SK-N-SH (cell line): ENCODE data around the gene PHC3. TPM values are rescaled to one million over a fixed set of nuclear protein-coding genes. Genes with fewer than 3 reads are reported as not detected.

ENCODE experiments used
- CTCF ChIA-PET: fragments of 300-600, 350-600 bp; formaldehyde crosslinking; extraction: SDS; loops from one replicate; lab custom pipeline; 2021; lab: Yijun Ruan, JAX
- POLR2A ChIA-PET: fragments of 350-600 bp; sonication (Branson Sonifier 250); formaldehyde crosslinking; extraction: SDS; loops from one replicate; lab custom pipeline; 2020; ENCODE audit warnings: antibody characterized with exemption, inconsistent platforms; lab: Yijun Ruan, JAX
- DNase-seq: peaks from one replicate; pipeline ENCODE4 v3.0.0; 2012
- H2AFZ ChIP-seq: fragments of 200-600 bp; sonication (generic); 2 replicates; pipeline ENCODE4 v1.8.1; 2016; ENCODE audit warnings: antibody characterized with exemption, mild to moderate bottlenecking, low read depth
- H3F3A ChIP-seq: fragments of 200-600 bp; sonication (generic); replicated peaks from 2 replicates; pipeline ENCODE3; 2016; ENCODE audit warnings: antibody characterized with exemption, mild to moderate bottlenecking; ENCODE audit not compliant: insufficient read depth
- H3K27ac ChIP-seq, 2 experiments: fragments of 200-500 bp in 1 of 2; fragments of 200-600 bp in 1 of 2; sonication (Bioruptor generic) in 1 of 2; sonication (generic), shearing (Covaris generic) in 1 of 2; 2 replicates each; pipeline versions ENCODE4 v1.5.1 to v1.6.1; 2014 to 2016; ENCODE audit warnings: low read depth in 2 of 2, inconsistent platforms in 1 of 2, low read length in 1 of 2, mild to moderate bottlenecking in 1 of 2, mixed read lengths in 1 of 2
- H3K27me3 ChIP-seq: fragments of 200-600 bp; sonication (generic), shearing (Covaris generic); 2 replicates; pipeline ENCODE4 v1.6.1; 2016; ENCODE audit warnings: mixed run types; ENCODE audit not compliant: insufficient read depth
- H3K36me3 ChIP-seq, 2 experiments: fragments of 200-500 bp in 1 of 2; fragments of 200-600 bp in 1 of 2; sonication (Bioruptor generic) in 1 of 2; sonication (generic) in 1 of 2; replicated peaks in 1 of 2; 2 replicates each; pipeline versions ENCODE3 to v1.5.1; 2014 to 2016; ENCODE audit warnings: low read length in 1 of 2, mild to moderate bottlenecking in 1 of 2; ENCODE audit not compliant: insufficient read depth in 2 of 2, control insufficient read depth in 1 of 2
- H3K4me1 ChIP-seq, 2 experiments: fragments of 200-500 bp in 1 of 2; fragments of 200-600 bp in 1 of 2; sonication (Bioruptor generic) in 1 of 2; sonication (generic), shearing (Covaris generic) in 1 of 2; 2 replicates each; pipeline versions ENCODE4 v1.5.1 to v1.6.1; 2014 to 2016; ENCODE audit warnings: low read depth in 1 of 2, low read length in 1 of 2, mixed run types in 1 of 2; ENCODE audit not compliant: insufficient read depth in 2 of 2, control insufficient read depth in 1 of 2
- H3K4me2 ChIP-seq: fragments of 200-600 bp; sonication (generic), shearing (Covaris generic); 2 replicates; pipeline ENCODE4 v1.6.1; 2017; ENCODE audit warnings: mixed run types
- H3K4me3 ChIP-seq, 2 experiments: fragments of 200-500 bp in 1 of 2; fragments of 200-600 bp in 1 of 2; sonication (Bioruptor generic) in 1 of 2; sonication (generic), shearing (Covaris generic) in 1 of 2; 2 replicates each; pipeline versions ENCODE4 v1.5.1 to v1.8.1; 2014 to 2016; ENCODE audit warnings: low read depth in 2 of 2, inconsistent platforms in 1 of 2, low read length in 1 of 2, mild to moderate bottlenecking in 1 of 2, mixed read lengths in 1 of 2, moderate library complexity in 1 of 2
- H3K79me2 ChIP-seq: fragments of 200-600 bp; sonication (generic); 2 replicates; pipeline ENCODE4 v1.8.1; 2017; ENCODE audit warnings: mild to moderate bottlenecking; ENCODE audit not compliant: insufficient read depth
- H3K9ac ChIP-seq: fragments of 200-600 bp; sonication (generic); 2 replicates; pipeline ENCODE4 v1.6.1; 2017; ENCODE audit warnings: mixed run types
- H3K9me2 ChIP-seq: fragments of 200-600 bp; sonication (generic); 2 replicates; pipeline ENCODE4 v1.6.1; 2017; ENCODE audit warnings: mixed run types
- H3K9me3 ChIP-seq: fragments of 200-600 bp; sonication (generic); 2 replicates; pipeline ENCODE4 v1.6.1; 2017; ENCODE audit warnings: mixed run types, mild to moderate bottlenecking, moderate library complexity
- H4K20me1 ChIP-seq: fragments of 200-600 bp; sonication (generic); 2 replicates; pipeline ENCODE4 v1.6.1; 2017; ENCODE audit warnings: mild to moderate bottlenecking, mixed run types; ENCODE audit not compliant: insufficient read depth
- CHD2 ChIP-seq: fragments of 150-350 bp; IDR thresholded peaks from 2 replicates; pipeline ENCODE4 v1.6.1; 2018; ENCODE audit warnings: low read length; ENCODE audit not compliant: partially characterized antibody
- ELF1 ChIP-seq: IDR thresholded peaks from 2 replicates; pipeline ENCODE4 v1.4.0; 2012
- EP300 ChIP-seq, 2 experiments: IDR thresholded peaks; 2 replicates each; pipeline versions ENCODE4 v1.4.0 to v1.6.1; 2012; ENCODE audit warnings: borderline replicate concordance in 1 of 2, low read depth in 1 of 2, low read length in 1 of 2
- FOXM1 ChIP-seq: IDR thresholded peaks from 2 replicates; pipeline ENCODE4 v1.4.0; 2012; ENCODE audit warnings: low read depth, mild to moderate bottlenecking
- JUND ChIP-seq: IDR thresholded peaks from 2 replicates; pipeline ENCODE4 v1.4.0; 2012
- MEF2A ChIP-seq: IDR thresholded peaks from 2 replicates; pipeline ENCODE4 v1.4.0; 2012; ENCODE audit warnings: low read depth, borderline replicate concordance
- MXI1 ChIP-seq: IDR thresholded peaks from 2 replicates; pipeline ENCODE4 v1.6.1; 2012; ENCODE audit warnings: mild to moderate bottlenecking, low read depth, low read length, improper control_type of control experiment
- NFIC ChIP-seq: IDR thresholded peaks from 2 replicates; pipeline ENCODE4 v1.4.0; 2012; ENCODE audit warnings: borderline replicate concordance
- RAD21 ChIP-seq: IDR thresholded peaks from 2 replicates; pipeline ENCODE4 v1.6.1; 2012; ENCODE audit warnings: mild to moderate bottlenecking, low read length
- RCOR1 ChIP-seq: fragments of 150-350 bp; IDR thresholded peaks from 2 replicates; pipeline ENCODE4 v1.6.1; 2017; ENCODE audit warnings: antibody characterized with exemption, low read length
- RXRA ChIP-seq: IDR thresholded peaks from 2 replicates; pipeline ENCODE4 v1.4.0; 2012; ENCODE audit warnings: low read depth, mild to moderate bottlenecking, borderline replicate concordance
- SIN3A ChIP-seq: IDR thresholded peaks from 2 replicates; pipeline ENCODE4 v1.6.1; 2012; ENCODE audit warnings: low read depth, mild to moderate bottlenecking, low read length, moderate library complexity, borderline replicate concordance
- YY1 ChIP-seq: IDR thresholded peaks from 2 replicates; pipeline ENCODE4 v1.4.0; 2012; ENCODE audit warnings: low read depth, mild to moderate bottlenecking
- WGBS: methylation state at CpG from one replicate; pipeline ENCODE4 v1.1.6; 2017; ENCODE audit warnings: low lambda C conversion rate; 5-methylcytosine and 5-hydroxymethylcytosine counted together
- polyA plus RNA-seq, 3 experiments: library from polyadenylated mRNA; depleted of rRNA; stranded (reverse); fragments of >200 nt; gene quantifications; 2 replicates each; pipeline ENCODE4 v1.2.3, GENCODE V29; 2012
- TF ChIP-seq, protein P1 (sequence below): IDR thresholded peaks from 2 replicates; pipeline ENCODE4 v1.4.0; 2012; ENCODE audit warnings: low read depth, borderline replicate concordance
- TF ChIP-seq, protein P2 (sequence below): fragments of 150-350 bp; IDR thresholded peaks from 2 replicates; pipeline ENCODE4 v1.6.1; 2016; ENCODE audit warnings: mild to moderate bottlenecking, low read depth, low read length
- TF ChIP-seq, protein P3 (sequence below): IDR thresholded peaks from 2 replicates; pipeline ENCODE4 v1.4.0; 2012; ENCODE audit warnings: low read depth, borderline replicate concordance
- TF ChIP-seq, protein P4 (sequence below): fragments of 200-600 bp; sonication (generic); IDR thresholded peaks from 2 replicates; pipeline ENCODE4 v1.6.1; 2017; ENCODE audit warnings: antibody characterized with exemption, mild to moderate bottlenecking, moderate library complexity

PHC3 gene
- polyA plus RNA-seq, 1 of the 3 experiments (the other 2 are of a cell fraction): 9.2 TPM

DNA sequence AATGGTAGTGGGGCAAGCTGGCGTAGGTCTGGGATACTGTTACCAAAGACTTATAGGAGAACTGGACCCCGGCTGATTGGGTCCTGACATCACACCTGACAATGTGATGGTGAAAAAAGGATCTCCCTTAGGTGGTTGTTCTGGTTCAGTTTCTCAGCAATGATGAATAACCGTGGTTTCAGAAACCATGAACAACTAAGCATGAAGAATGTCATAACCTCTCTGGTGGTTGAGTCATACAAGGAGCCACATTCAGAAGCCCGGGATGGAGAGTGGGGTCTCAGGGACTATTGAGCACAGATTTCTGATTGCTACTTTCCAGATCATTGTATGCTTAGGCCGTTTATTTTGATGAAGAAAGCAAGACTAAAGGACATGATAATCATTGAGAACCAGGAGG, 126.3 kb downstream of the PHC3 start:
- H4K20me1 ChIP-seq: no peaks in the 10 kb centered on the region
- H3K4me1 ChIP-seq: no peaks in the 10 kb centered on the region
- H3K4me2 ChIP-seq: no peak overlapping the region
- no peaks in the 10 kb centered on the region for H3K27me3 ChIP-seq
- H3K27ac ChIP-seq: no peak overlapping the region
- H3K9me2 ChIP-seq: no peaks in the 10 kb centered on the region
- no peak overlapping the region for H3K9ac ChIP-seq
- DNase-seq: no peak
- CTCF ChIA-PET: interaction anchor here (3.4 kb wide), 1 partner anchor 18 kb away, joined by 10 read pairs; the partner anchor contains the start of gene GPR160
- H3K9me3 ChIP-seq: no peaks in the 10 kb centered on the region
- H3K79me2 ChIP-seq: no peaks in the 10 kb centered on the region
- no peaks in the 10 kb centered on the region for H3K36me3 ChIP-seq
- POLR2A ChIA-PET: no interaction called here
- no peak overlapping the region for H2AFZ ChIP-seq
- H3F3A ChIP-seq: peaks cover 4% of the 10 kb centered on the region
- no peak overlapping the region for H3K4me3 ChIP-seq
- no peak for TF ChIP-seq JUND
- TF ChIP-seq, protein P1, sequence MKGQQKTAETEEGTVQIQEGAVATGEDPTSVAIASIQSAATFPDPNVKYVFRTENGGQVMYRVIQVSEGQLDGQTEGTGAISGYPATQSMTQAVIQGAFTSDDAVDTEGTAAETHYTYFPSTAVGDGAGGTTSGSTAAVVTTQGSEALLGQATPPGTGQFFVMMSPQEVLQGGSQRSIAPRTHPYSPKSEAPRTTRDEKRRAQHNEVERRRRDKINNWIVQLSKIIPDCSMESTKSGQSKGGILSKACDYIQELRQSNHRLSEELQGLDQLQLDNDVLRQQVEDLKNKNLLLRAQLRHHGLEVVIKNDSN: no peak
- TF ChIP-seq, protein P2, sequence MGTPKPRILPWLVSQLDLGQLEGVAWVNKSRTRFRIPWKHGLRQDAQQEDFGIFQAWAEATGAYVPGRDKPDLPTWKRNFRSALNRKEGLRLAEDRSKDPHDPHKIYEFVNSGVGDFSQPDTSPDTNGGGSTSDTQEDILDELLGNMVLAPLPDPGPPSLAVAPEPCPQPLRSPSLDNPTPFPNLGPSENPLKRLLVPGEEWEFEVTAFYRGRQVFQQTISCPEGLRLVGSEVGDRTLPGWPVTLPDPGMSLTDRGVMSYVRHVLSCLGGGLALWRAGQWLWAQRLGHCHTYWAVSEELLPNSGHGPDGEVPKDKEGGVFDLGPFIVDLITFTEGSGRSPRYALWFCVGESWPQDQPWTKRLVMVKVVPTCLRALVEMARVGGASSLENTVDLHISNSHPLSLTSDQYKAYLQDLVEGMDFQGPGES: no peak
- no peak for TF ChIP-seq EP300 (IDR thresholded peaks at IDR 0.05; ENCODE audit: borderline replicate concordance in 1 of 2, low read depth in 1 of 2, low read length in 1 of 2)
- TF ChIP-seq, protein P3, sequence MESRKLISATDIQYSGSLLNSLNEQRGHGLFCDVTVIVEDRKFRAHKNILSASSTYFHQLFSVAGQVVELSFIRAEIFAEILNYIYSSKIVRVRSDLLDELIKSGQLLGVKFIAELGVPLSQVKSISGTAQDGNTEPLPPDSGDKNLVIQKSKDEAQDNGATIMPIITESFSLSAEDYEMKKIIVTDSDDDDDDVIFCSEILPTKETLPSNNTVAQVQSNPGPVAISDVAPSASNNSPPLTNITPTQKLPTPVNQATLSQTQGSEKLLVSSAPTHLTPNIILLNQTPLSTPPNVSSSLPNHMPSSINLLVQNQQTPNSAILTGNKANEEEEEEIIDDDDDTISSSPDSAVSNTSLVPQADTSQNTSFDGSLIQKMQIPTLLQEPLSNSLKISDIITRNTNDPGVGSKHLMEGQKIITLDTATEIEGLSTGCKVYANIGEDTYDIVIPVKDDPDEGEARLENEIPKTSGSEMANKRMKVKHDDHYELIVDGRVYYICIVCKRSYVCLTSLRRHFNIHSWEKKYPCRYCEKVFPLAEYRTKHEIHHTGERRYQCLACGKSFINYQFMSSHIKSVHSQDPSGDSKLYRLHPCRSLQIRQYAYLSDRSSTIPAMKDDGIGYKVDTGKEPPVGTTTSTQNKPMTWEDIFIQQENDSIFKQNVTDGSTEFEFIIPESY: no peak
- TF ChIP-seq, protein P4, sequence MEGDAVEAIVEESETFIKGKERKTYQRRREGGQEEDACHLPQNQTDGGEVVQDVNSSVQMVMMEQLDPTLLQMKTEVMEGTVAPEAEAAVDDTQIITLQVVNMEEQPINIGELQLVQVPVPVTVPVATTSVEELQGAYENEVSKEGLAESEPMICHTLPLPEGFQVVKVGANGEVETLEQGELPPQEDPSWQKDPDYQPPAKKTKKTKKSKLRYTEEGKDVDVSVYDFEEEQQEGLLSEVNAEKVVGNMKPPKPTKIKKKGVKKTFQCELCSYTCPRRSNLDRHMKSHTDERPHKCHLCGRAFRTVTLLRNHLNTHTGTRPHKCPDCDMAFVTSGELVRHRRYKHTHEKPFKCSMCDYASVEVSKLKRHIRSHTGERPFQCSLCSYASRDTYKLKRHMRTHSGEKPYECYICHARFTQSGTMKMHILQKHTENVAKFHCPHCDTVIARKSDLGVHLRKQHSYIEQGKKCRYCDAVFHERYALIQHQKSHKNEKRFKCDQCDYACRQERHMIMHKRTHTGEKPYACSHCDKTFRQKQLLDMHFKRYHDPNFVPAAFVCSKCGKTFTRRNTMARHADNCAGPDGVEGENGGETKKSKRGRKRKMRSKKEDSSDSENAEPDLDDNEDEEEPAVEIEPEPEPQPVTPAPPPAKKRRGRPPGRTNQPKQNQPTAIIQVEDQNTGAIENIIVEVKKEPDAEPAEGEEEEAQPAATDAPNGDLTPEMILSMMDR: no peak
- TF ChIP-seq CHD2: no peak
- no peak for TF ChIP-seq ELF1
- TF ChIP-seq FOXM1: no peak
- no peak for TF ChIP-seq RAD21
- TF ChIP-seq MEF2A: no peak
- TF ChIP-seq NFIC: no peak
- no peak for TF ChIP-seq RCOR1
- TF ChIP-seq MXI1: no peak
- no peak for TF ChIP-seq SIN3A
- TF ChIP-seq YY1: no peak
- no peak for TF ChIP-seq RXRA
- WGBS: 64% methylated on average over 5 of the region's 5 CpGs
